SK-N-SH (cell line): ENCODE results near the gene BRD9.
"Not testable (repeated sequence)": the region's sequence is repeated elsewhere in the genome, so short reads cannot be mapped to it uniquely, and the experiment has no call there.

ENCODE experiments used
- ELF1 ChIP-seq: IDR thresholded peaks from 2 replicates; pipeline ENCODE4 v1.4.0; 2012
- TAF1 ChIP-seq: IDR thresholded peaks from 2 replicates; pipeline ENCODE4 v1.6.1; 2012; ENCODE audit warnings: low read depth, mild to moderate bottlenecking, low read length, moderate library complexity, borderline replicate concordance

GRCh38 chr5:933951-934350 lies 41.4 kb upstream of the BRD9 start:
- TF ChIP-seq TAF1, ELF1: not testable (repeated sequence)
